Measurements from ENCODE around the gene DALRD3. TPM values are rescaled to one million over a fixed set of nuclear protein-coding genes. Genes with fewer than 3 reads are reported as not detected.

The DALRD3 gene
- polyA plus RNA-seq, 1 experiment, result 42.4 TPM

- CTCF ChIA-PET, result no interaction called here
Observed at GRCh38 chr3:49001155-49001554, 17.2 kb downstream of the DALRD3 start.

DNA sequence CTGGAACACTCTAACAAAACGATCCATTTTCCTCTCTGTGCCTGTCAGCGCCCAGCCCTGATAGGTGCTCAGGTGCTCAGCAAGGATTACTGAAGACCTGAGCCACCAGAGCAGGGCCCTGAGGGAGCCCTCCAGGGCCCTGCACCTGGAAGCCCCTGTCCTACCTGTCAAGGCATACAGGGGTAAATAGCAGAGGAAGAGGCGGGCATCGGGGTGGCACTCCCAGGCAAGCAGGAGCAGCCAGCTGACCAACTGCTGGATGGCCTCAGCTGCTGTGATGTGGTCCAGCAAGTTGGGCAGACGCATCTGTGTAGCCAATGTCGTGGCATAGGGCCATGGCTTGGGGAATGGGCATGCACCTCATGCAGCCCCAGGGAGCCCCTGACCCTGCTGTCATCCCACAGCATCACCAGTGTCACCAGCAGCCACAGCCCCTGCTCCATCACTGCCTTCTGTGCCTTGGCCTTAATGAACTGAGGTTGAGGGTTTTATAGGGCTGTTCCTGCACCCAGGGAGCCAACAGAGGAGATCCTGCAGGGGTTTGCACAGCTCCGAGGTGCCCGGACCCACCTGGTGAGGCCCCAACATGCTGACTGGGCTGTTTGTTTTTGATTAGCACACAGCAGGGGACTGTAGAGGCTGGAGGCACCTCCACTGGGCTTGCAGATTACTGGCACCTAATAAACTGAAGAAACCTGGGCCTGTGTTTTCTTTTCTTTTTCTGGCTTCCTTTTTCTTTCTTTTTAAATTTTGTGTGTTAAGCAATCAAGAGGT is 19.1 kb downstream of the DALRD3 start:
- H3K27ac ChIP-seq (ENCODE audit: low read depth, low read length), result no peak overlapping the region

More at GRCh38 chr3:49001155-49001554, 17.2 kb downstream of the DALRD3 start:
- H3K9me3 ChIP-seq (ENCODE audit: control insufficient read depth, insufficient read depth, low read length), result no peaks in the 10 kb centered on the region
- no peak for TF ChIP-seq CTCF (IDR thresholded peaks at IDR 0.05; ENCODE audit: low read depth, low read length)
- no peaks in the 10 kb centered on the region for H3K27me3 ChIP-seq (ENCODE audit: control insufficient read depth, insufficient read depth, low read length)
- POLR2A ChIA-PET, result no interaction called here
- no peak overlapping the region for H3K27ac ChIP-seq (ENCODE audit: low read depth, low read length)
- H3K4me3 ChIP-seq (ENCODE audit: low read depth, low read length), result no peak overlapping the region
- DNase-seq (ENCODE audit: low read depth, low spot score), result no peak

GRCh38 chr3:48997714-48998637 is 20.4 kb downstream of the DALRD3 start:
- Histone ChIP-seq H3K4me3 (ENCODE audit: low read depth, low read length) (no peak overlapping the region), H3K27me3 (ENCODE audit: control insufficient read depth, insufficient read depth, low read length) (no peaks in the 10 kb centered on the region), H3K27ac (ENCODE audit: low read depth, low read length) (no peak overlapping the region), H3K9me3 (ENCODE audit: control insufficient read depth, insufficient read depth, low read length) (no peaks in the 10 kb centered on the region)
- no peak for TF ChIP-seq CTCF (IDR thresholded peaks at IDR 0.05; ENCODE audit: low read depth, low read length)
- CTCF ChIA-PET, result interaction anchor here (1.0 kb wide), 1 partner anchor 9 kb away, joined by 5 read pairs; the partner anchor contains the start of gene WDR6
- POLR2A ChIA-PET, result no interaction called here
- DNase-seq (ENCODE audit: low read depth, low spot score), result no peak

More for the DNA sequence above, 19.1 kb downstream of the DALRD3 start:
- Histone ChIP-seq H3K9me3 (ENCODE audit: control insufficient read depth, insufficient read depth, low read length) (no peaks in the 10 kb centered on the region), H3K27me3 (ENCODE audit: control insufficient read depth, insufficient read depth, low read length) (no peaks in the 10 kb centered on the region), H3K4me3 (ENCODE audit: low read depth, low read length) (no peak overlapping the region)
- no peak for TF ChIP-seq CTCF (IDR thresholded peaks at IDR 0.05; ENCODE audit: low read depth, low read length)
- DNase-seq (ENCODE audit: low read depth, low spot score), result no peak
- CTCF ChIA-PET, result interaction anchor here (0.9 kb wide), 1 partner anchor 10 kb away, joined by 4 read pairs; the partner anchor contains the start of gene P4HTM
- POLR2A ChIA-PET, result no interaction called here

GRCh38 chr3:48997102-48997635 is 21.2 kb downstream of the DALRD3 start:
- no peaks in the 10 kb centered on the region for H3K9me3 ChIP-seq (ENCODE audit: control insufficient read depth, insufficient read depth, low read length)
- no peak for DNase-seq (ENCODE audit: low read depth, low spot score)
- POLR2A ChIA-PET, result no interaction called here
- no peaks in the 10 kb centered on the region for H3K27me3 ChIP-seq (ENCODE audit: control insufficient read depth, insufficient read depth, low read length)
- no peak overlapping the region for H3K4me3 ChIP-seq (ENCODE audit: low read depth, low read length)
- H3K27ac ChIP-seq (ENCODE audit: low read depth, low read length), result no peak overlapping the region
- CTCF ChIA-PET, result interaction anchor here (1.0 kb wide), 1 partner anchor 10 kb away, joined by 5 read pairs; the partner anchor contains the start of gene WDR6
- TF ChIP-seq CTCF (IDR thresholded peaks at IDR 0.05; ENCODE audit: low read depth, low read length), result no peak
